HG02884 (cell line): ENCODE data around the gene OR52I1.

ENCODE experiments used
- ATAC-seq: cut with Tn5 transposase; IDR thresholded peaks from one replicate; pipeline ENCODE4 v1.9.1; 2021; ENCODE audit warnings: mild to moderate bottlenecking, moderate library complexity; ENCODE audit not compliant: unreplicated experiment

OR52I1 gene

GRCh38 chr11:4610258-4610935, 16.6 kb downstream of the OR52I1 start:
- no peak for ATAC-seq

- ATAC-seq: no peak
Measured at GRCh38 chr11:4611986-4612385, 18.1 kb downstream of the OR52I1 start.

GRCh38 chr11:4615856-4616444, 22.1 kb downstream of the OR52I1 start:
- no peak for ATAC-seq

- no peak for ATAC-seq
Measured at GRCh38 chr11:4619514-4619913, 25.7 kb downstream of the OR52I1 start.

GRCh38 chr11:4626207-4627099, 32.6 kb downstream of the OR52I1 start:
- ATAC-seq: peak; percentile 54

- no peak for ATAC-seq
Measured at GRCh38 chr11:4636136-4636535, 42.3 kb downstream of the OR52I1 start.

GRCh38 chr11:4636962-4637661, 43.3 kb downstream of the OR52I1 start, which contains the start of gene OR51D1:
TSS of gene OR51D1 (plus strand) at chr11:4637477. CDS start at chr11:4639791, 2,314 bp downstream.
- ATAC-seq: peak; percentile 96

GRCh38 chr11:4637662-4638047, 43.8 kb downstream of the OR52I1 start:
- no peak for ATAC-seq

- no peak for ATAC-seq
Measured at GRCh38 chr11:4639931-4640330, 46.1 kb downstream of the OR52I1 start.

- no peak for ATAC-seq
Measured at GRCh38 chr11:4641501-4641900, 47.7 kb downstream of the OR52I1 start.

GRCh38 chr11:4642043-4642442, 48.2 kb downstream of the OR52I1 start:
- ATAC-seq: no peak

- no peak for ATAC-seq
Measured at GRCh38 chr11:4643076-4643475, 49.2 kb downstream of the OR52I1 start.

GRCh38 chr11:4643682-4644081, 49.8 kb downstream of the OR52I1 start, which contains the start of gene OR51E1:
TSS of gene OR51E1 (plus strand) at chr11:4643982. CDS start at chr11:4652527, 8,545 bp downstream.
- ATAC-seq: no peak

GRCh38 chr11:4644233-4644632, 50.4 kb downstream of the OR52I1 start:
- ATAC-seq: no peak
